Measurements from ENCODE around the gene PNPLA5. TPM values are rescaled to one million over a fixed set of nuclear protein-coding genes. Genes with fewer than 3 reads are reported as not detected.
"Not testable (repeated sequence)": the region's sequence is repeated elsewhere in the genome, so short reads cannot be mapped to it uniquely, and the experiment has no call there.

PNPLA5 gene
- polyA plus RNA-seq, 4 donors: not detected

DNA sequence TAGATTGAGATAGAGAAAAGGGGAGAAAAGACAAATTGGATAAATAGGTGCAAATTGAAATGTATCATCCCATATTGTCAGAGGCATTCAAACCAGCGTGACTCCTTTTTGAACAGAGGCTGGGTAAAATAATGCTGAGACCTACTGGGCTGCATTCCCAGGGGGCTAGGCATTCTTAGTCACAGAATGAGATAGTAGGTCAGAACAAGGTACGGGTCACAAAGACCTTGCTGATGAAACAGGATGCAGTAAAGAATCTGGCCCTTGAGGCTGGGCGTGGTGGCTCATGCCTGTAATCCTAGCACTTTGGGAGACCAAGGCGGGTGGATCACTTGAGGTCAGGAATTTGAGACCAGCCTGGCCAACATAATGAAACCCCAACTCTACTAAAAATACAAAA is 22.8 kb downstream of the PNPLA5 start:
- H3K4me1 ChIP-seq (ENCODE audit: control insufficient read depth in 3 of 3, insufficient read depth in 2 of 3, low read depth in 1 of 3, low read length in 2 of 3); H3K27me3 ChIP-seq (ENCODE audit: control insufficient read depth in 3 of 3, insufficient read depth in 3 of 3, low read length in 3 of 3); FAIRE-seq; H3K36me3 ChIP-seq (ENCODE audit: control insufficient read depth in 3 of 3, insufficient read depth in 2 of 3, low read depth in 1 of 3, low read length in 3 of 3); H3K4me3 ChIP-seq (ENCODE audit: low read depth in 1 of 3, low read length in 3 of 3); DNase-seq; H3K9me3 ChIP-seq (ENCODE audit: control insufficient read depth in 2 of 2, insufficient read depth in 1 of 2, low read depth in 1 of 2, low read length in 1 of 2); H3K27ac ChIP-seq (ENCODE audit: low read depth in 1 of 3, low read length in 2 of 3): not testable (repeated sequence)
- 71 to 79% (median 75%) methylated on average over 4 of the region's 4 CpGs for WGBS, 3 donors

- DNase-seq (peak; percentile 44 to 74), FAIRE-seq (no peak)
- H3K4me3 ChIP-seq (ENCODE audit: low read depth in 1 of 3, low read length in 3 of 3): no peak overlapping the region
- H3K4me1 ChIP-seq (ENCODE audit: control insufficient read depth in 3 of 3, insufficient read depth in 2 of 3, low read depth in 1 of 3, low read length in 2 of 3): no peaks in the 10 kb centered on the region
- no peak overlapping the region for H3K27ac ChIP-seq (ENCODE audit: low read depth in 1 of 3, low read length in 2 of 3)
- 7 to 11% (median 10%) methylated on average over 11 of the region's 11 CpGs for WGBS, 3 donors
- no peaks in the 10 kb centered on the region for H3K9me3 ChIP-seq (ENCODE audit: control insufficient read depth in 2 of 2, insufficient read depth in 1 of 2, low read depth in 1 of 2, low read length in 1 of 2)
- no peaks in the 10 kb centered on the region for H3K36me3 ChIP-seq (ENCODE audit: control insufficient read depth in 3 of 3, insufficient read depth in 2 of 3, low read depth in 1 of 3, low read length in 3 of 3)
- H3K27me3 ChIP-seq (ENCODE audit: control insufficient read depth in 3 of 3, insufficient read depth in 3 of 3, low read length in 3 of 3): peaks cover 0 to 9% (median 4%) of the 10 kb centered on the region in 3 donors
Measured at GRCh38 chr22:43867839-43868635, 23.8 kb downstream of the PNPLA5 start.

- Histone ChIP-seq H3K4me1 (ENCODE audit: control insufficient read depth in 3 of 3, insufficient read depth in 2 of 3, low read depth in 1 of 3, low read length in 2 of 3) (peaks cover 0 to 2% (median 0%) of the 10 kb centered on the region in 3 donors), H3K4me3 (ENCODE audit: low read depth in 1 of 3, low read length in 3 of 3) (no peak overlapping the region), H3K9me3 (ENCODE audit: control insufficient read depth in 2 of 2, insufficient read depth in 1 of 2, low read depth in 1 of 2, low read length in 1 of 2) (no peaks in the 10 kb centered on the region), H3K36me3 (ENCODE audit: control insufficient read depth in 3 of 3, insufficient read depth in 2 of 3, low read depth in 1 of 3, low read length in 3 of 3) (no peaks in the 10 kb centered on the region), H3K27ac (ENCODE audit: low read depth in 1 of 3, low read length in 2 of 3) (peak overlapping the region in 1 of 3 donors; percentile 65), H3K27me3 (ENCODE audit: control insufficient read depth in 3 of 3, insufficient read depth in 3 of 3, low read length in 3 of 3) (peaks cover 0 to 15% (median 14%) of the 10 kb centered on the region in 3 donors)
- no peak for DNase-seq
- no peak for FAIRE-seq
- 18 to 65% (median 38%) methylated on average over 11 of the region's 11 CpGs for WGBS, 3 donors
Measured at GRCh38 chr22:43862882-43863202, 29.0 kb downstream of the PNPLA5 start.

DNA sequence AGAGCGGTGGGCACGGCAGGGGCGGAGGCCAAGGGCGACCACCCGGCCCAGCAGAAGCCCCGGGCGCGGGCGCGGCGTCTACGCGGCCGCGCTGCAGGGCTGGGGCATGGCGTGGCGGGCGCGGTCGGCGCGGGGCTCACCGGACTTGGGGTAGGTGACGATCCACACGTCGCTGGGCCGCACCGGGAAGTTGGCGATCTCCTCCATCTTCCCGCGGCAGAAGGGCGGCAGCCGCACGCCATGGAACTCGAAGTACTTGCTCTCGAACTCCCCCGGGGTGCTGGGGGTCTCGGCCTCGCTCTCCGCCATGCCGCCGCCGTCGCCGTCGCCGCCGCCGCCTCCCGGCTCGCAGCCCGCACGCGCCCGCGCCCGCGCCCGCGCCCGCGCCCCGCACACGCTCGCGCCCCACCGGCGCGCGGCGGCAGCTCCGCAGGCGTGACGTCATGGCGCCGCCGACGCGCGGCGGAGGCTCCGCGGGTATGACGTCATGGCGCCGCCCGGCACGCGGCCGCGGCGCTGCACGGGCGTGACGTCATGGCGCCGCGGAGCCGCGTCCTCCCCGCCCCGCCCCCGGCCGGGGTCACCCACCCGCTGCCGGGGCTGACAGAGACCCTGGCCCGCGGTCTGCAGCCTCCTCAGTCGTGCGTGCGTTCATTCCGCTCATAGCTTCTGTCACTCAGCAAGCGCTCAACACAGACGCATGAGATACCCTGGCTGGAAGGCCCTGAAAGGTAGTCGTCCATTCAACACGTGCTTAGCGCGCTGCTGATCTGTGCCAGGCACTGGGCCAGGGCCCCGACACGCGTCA is 29.5 kb downstream of the PNPLA5 start, which contains the start of gene SULT4A1:
SULT4A1 (minus strand) TSS at position 440 of the 808 bp plus-strand sequence; CDS start at position 309, 131 bp downstream.
- no peak for FAIRE-seq
- H3K9me3 ChIP-seq (ENCODE audit: control insufficient read depth in 2 of 2, insufficient read depth in 1 of 2, low read depth in 1 of 2, low read length in 1 of 2): no peaks in the 10 kb centered on the region
- 3 to 5% (median 3%) methylated on average over 58 to 121 of the region's 121 CpGs for WGBS, 3 donors
- H3K27ac ChIP-seq (ENCODE audit: low read depth in 1 of 3, low read length in 2 of 3): peak within 1 kb of the TSS in 2 of 3 donors; percentile 74
- H3K27me3 ChIP-seq (ENCODE audit: control insufficient read depth in 3 of 3, insufficient read depth in 3 of 3, low read length in 3 of 3): peaks cover 0 to 15% (median 14%) of the 10 kb centered on the region in 3 donors
- H3K36me3 ChIP-seq (ENCODE audit: control insufficient read depth in 3 of 3, insufficient read depth in 2 of 3, low read depth in 1 of 3, low read length in 3 of 3): no peaks in the 10 kb centered on the region
- peak within 1 kb of the TSS in 1 of 3 donors; percentile 68 for H3K4me3 ChIP-seq (ENCODE audit: low read depth in 1 of 3, low read length in 3 of 3)
- peaks cover 0 to 2% (median 0%) of the 10 kb centered on the region in 3 donors for H3K4me1 ChIP-seq (ENCODE audit: control insufficient read depth in 3 of 3, insufficient read depth in 2 of 3, low read depth in 1 of 3, low read length in 2 of 3)
- peak; percentile 40 to 43 for DNase-seq

- Histone ChIP-seq H3K9me3 (ENCODE audit: control insufficient read depth in 2 of 2, insufficient read depth in 1 of 2, low read depth in 1 of 2, low read length in 1 of 2) (peaks cover 0 to 1% of the 10 kb centered on the region in 2 donors), H3K27ac (ENCODE audit: low read depth in 1 of 3, low read length in 2 of 3) (peak overlapping the region in 2 of 3 donors; percentile 42 to 74), H3K4me1 (ENCODE audit: control insufficient read depth in 3 of 3, insufficient read depth in 2 of 3, low read depth in 1 of 3, low read length in 2 of 3) (peaks cover 0 to 2% (median 0%) of the 10 kb centered on the region in 3 donors), H3K36me3 (ENCODE audit: control insufficient read depth in 3 of 3, insufficient read depth in 2 of 3, low read depth in 1 of 3, low read length in 3 of 3) (no peaks in the 10 kb centered on the region), H3K4me3 (ENCODE audit: low read depth in 1 of 3, low read length in 3 of 3) (peak overlapping the region in 1 of 3 donors; percentile 68), H3K27me3 (ENCODE audit: control insufficient read depth in 3 of 3, insufficient read depth in 3 of 3, low read length in 3 of 3) (peaks cover 0 to 15% (median 14%) of the 10 kb centered on the region in 3 donors)
- DNase-seq: peak; percentile 39 to 96
- FAIRE-seq: no peak
- WGBS, 3 donors: 17 to 43% (median 33%) methylated on average over 9 of the region's 9 CpGs
Measured at GRCh38 chr22:43861529-43861928, 30.3 kb downstream of the PNPLA5 start.

GRCh38 chr22:43860831-43861230 is 31.0 kb downstream of the PNPLA5 start:
- H3K4me1 ChIP-seq (ENCODE audit: control insufficient read depth in 3 of 3, insufficient read depth in 2 of 3, low read depth in 1 of 3, low read length in 2 of 3): peaks cover 0 to 2% (median 0%) of the 10 kb centered on the region in 3 donors
- H3K27me3 ChIP-seq (ENCODE audit: control insufficient read depth in 3 of 3, insufficient read depth in 3 of 3, low read length in 3 of 3): peaks cover 0 to 15% (median 14%) of the 10 kb centered on the region in 3 donors
- H3K9me3 ChIP-seq (ENCODE audit: control insufficient read depth in 2 of 2, insufficient read depth in 1 of 2, low read depth in 1 of 2, low read length in 1 of 2): peaks cover 0 to 4% of the 10 kb centered on the region in 2 donors
- 17 to 74% (median 44%) methylated on average over 12 of the region's 12 CpGs for WGBS, 3 donors
- H3K4me3 ChIP-seq (ENCODE audit: low read depth in 1 of 3, low read length in 3 of 3): peak overlapping the region in 1 of 3 donors; percentile 68
- peak overlapping the region in 2 of 3 donors; percentile 42 to 74 for H3K27ac ChIP-seq (ENCODE audit: low read depth in 1 of 3, low read length in 2 of 3)
- FAIRE-seq: no peak
- DNase-seq: peak in 1 of 2 donors; percentile 68
- H3K36me3 ChIP-seq (ENCODE audit: control insufficient read depth in 3 of 3, insufficient read depth in 2 of 3, low read depth in 1 of 3, low read length in 3 of 3): no peaks in the 10 kb centered on the region

DNA sequence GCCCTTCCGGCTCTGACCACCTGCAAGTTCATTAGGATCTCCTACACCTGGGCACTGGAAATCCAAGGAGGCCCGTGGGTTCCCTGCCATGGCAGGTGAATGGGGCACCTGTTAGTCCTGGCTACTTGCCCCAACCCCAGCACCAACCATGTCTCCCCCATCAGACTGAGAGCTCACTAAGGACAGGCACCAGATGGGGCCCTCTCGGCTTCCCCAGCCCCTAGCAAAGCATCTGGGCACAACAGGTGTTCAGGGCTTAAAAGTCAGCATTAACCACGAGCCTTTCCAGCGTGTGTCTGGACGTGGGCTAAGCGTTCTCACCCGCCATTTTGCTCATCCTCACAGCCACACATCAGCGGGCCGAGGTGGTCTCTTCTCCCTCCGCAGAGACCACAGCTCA is 31.7 kb downstream of the PNPLA5 start:
- peaks cover 0 to 4% of the 10 kb centered on the region in 2 donors for H3K9me3 ChIP-seq (ENCODE audit: control insufficient read depth in 2 of 2, insufficient read depth in 1 of 2, low read depth in 1 of 2, low read length in 1 of 2)
- DNase-seq (no peak), FAIRE-seq (no peak)
- WGBS, 3 donors: 70 to 79% (median 70%) methylated on average over 11 of the region's 11 CpGs
- H3K27me3 ChIP-seq (ENCODE audit: control insufficient read depth in 3 of 3, insufficient read depth in 3 of 3, low read length in 3 of 3): peaks cover 0 to 15% (median 14%) of the 10 kb centered on the region in 3 donors
- no peak overlapping the region for H3K27ac ChIP-seq (ENCODE audit: low read depth in 1 of 3, low read length in 2 of 3)
- peaks cover 0 to 2% (median 0%) of the 10 kb centered on the region in 3 donors for H3K4me1 ChIP-seq (ENCODE audit: control insufficient read depth in 3 of 3, insufficient read depth in 2 of 3, low read depth in 1 of 3, low read length in 2 of 3)
- no peaks in the 10 kb centered on the region for H3K36me3 ChIP-seq (ENCODE audit: control insufficient read depth in 3 of 3, insufficient read depth in 2 of 3, low read depth in 1 of 3, low read length in 3 of 3)
- H3K4me3 ChIP-seq (ENCODE audit: low read depth in 1 of 3, low read length in 3 of 3): peak overlapping the region in 1 of 3 donors; percentile 68

GRCh38 chr22:43859621-43860020 is 32.2 kb downstream of the PNPLA5 start:
- no peak overlapping the region for H3K4me3 ChIP-seq (ENCODE audit: low read depth in 1 of 3, low read length in 3 of 3)
- H3K4me1 ChIP-seq (ENCODE audit: control insufficient read depth in 3 of 3, insufficient read depth in 2 of 3, low read depth in 1 of 3, low read length in 2 of 3): peaks cover 0 to 2% (median 0%) of the 10 kb centered on the region in 3 donors
- no peak overlapping the region for H3K27ac ChIP-seq (ENCODE audit: low read depth in 1 of 3, low read length in 2 of 3)
- DNase-seq: no peak
- peaks cover 0 to 4% of the 10 kb centered on the region in 2 donors for H3K9me3 ChIP-seq (ENCODE audit: control insufficient read depth in 2 of 2, insufficient read depth in 1 of 2, low read depth in 1 of 2, low read length in 1 of 2)
- 85 to 86% (median 86%) methylated on average over 14 of the region's 14 CpGs for WGBS, 3 donors
- peaks cover 0 to 15% (median 10%) of the 10 kb centered on the region in 3 donors for H3K27me3 ChIP-seq (ENCODE audit: control insufficient read depth in 3 of 3, insufficient read depth in 3 of 3, low read length in 3 of 3)
- no peaks in the 10 kb centered on the region for H3K36me3 ChIP-seq (ENCODE audit: control insufficient read depth in 3 of 3, insufficient read depth in 2 of 3, low read depth in 1 of 3, low read length in 3 of 3)
- no peak for FAIRE-seq

Measured in small intestine (tissue), 7 donors.